ENCODE measurements around the gene PEPD.

- TF ChIP-seq BHLHE40 (IDR thresholded peaks at IDR 0.05; ENCODE audit: borderline replicate concordance) (no peak), CTBP1 (IDR thresholded peaks at IDR 0.05; ENCODE audit: borderline replicate concordance) (no peak), TARDBP (IDR thresholded peaks at IDR 0.05) (no peak)
These were observed 139.6 kb downstream of the PEPD start for GRCh38 chr19:33382006-33382405.

Measured in HEK293T (cell line).